ENCODE measurements around the gene MAST4.

- TF ChIP-seq POLR2A (IDR thresholded peaks at IDR 0.05; ENCODE audit: low read depth, low read length): no peak
- TF ChIP-seq POLR2AphosphoS5 (IDR thresholded peaks at IDR 0.05; ENCODE audit: low read depth, low read length): no peak
Measured at GRCh38 chr5:67029481-67029880, 433.3 kb downstream of the MAST4 start.

Measured in GM12892 (cell line).